SU-DHL-6 (cell line): Measurements from ENCODE around the gene RABL3.
"Not testable (repeated sequence)": the region's sequence is repeated elsewhere in the genome, so short reads cannot be mapped to it uniquely, and the experiment has no call there.

Experiments
- H2AFZ ChIP-seq: fragments of 200-600 bp; sonication (generic); 2 replicates; pipeline ENCODE4 v1.6.1; 2014; ENCODE audit warnings: low read depth, mild to moderate bottlenecking, moderate library complexity, mixed read lengths, antibody characterized with exemption, low read length; ENCODE audit not compliant: severe bottlenecking
- H3F3A ChIP-seq: fragments of 200-600 bp; shearing (Covaris generic); 2 replicates; pipeline ENCODE4 v1.6.0; 2016; ENCODE audit warnings: antibody characterized with exemption, mild to moderate bottlenecking; ENCODE audit not compliant: insufficient read depth
- H3K27ac ChIP-seq: fragments of 200-600 bp; sonication (generic); 2 replicates; pipeline ENCODE4 v1.5.1; 2016; ENCODE audit warnings: low read depth, mild to moderate bottlenecking, low read length, moderate library complexity, mixed read lengths
- H3K27me3 ChIP-seq: fragments of 200-600 bp; sonication (generic), shearing (Covaris generic); 2 replicates; pipeline ENCODE4 v1.6.0; 2014; ENCODE audit warnings: mild to moderate bottlenecking, low read length
- H3K36me3 ChIP-seq: fragments of 200-600 bp; sonication (generic); 2 replicates; pipeline ENCODE4 v1.6.1; 2014; ENCODE audit warnings: mild to moderate bottlenecking, low read length, mixed read lengths
- H3K4me2 ChIP-seq: fragments of 300-600, 200-600 bp; shearing (Covaris generic), sonication (generic); 2 replicates; pipeline ENCODE4 v1.6.0; 2014; ENCODE audit warnings: low read length, low read depth, mild to moderate bottlenecking; ENCODE audit not compliant: poor library complexity, severe bottlenecking
- H3K4me3 ChIP-seq: fragments of 200-600 bp; sonication (generic); 2 replicates; pipeline ENCODE4 v1.5.1; 2014; ENCODE audit warnings: antibody characterized with exemption, low read length, mild to moderate bottlenecking, mixed read lengths; ENCODE audit not compliant: insufficient read depth, poor library complexity, severe bottlenecking
- H3K79me2 ChIP-seq: fragments of 200-600 bp; sonication (generic); 2 replicates; pipeline ENCODE4 v1.6.1; 2014; ENCODE audit warnings: mild to moderate bottlenecking, low read length, moderate library complexity; ENCODE audit not compliant: insufficient read depth
- H3K9ac ChIP-seq: fragments of 200-600 bp; sonication (generic); 2 replicates; pipeline ENCODE4 v1.7.0; 2014; ENCODE audit warnings: mild to moderate bottlenecking, low read length
- H3K9me2 ChIP-seq: fragments of 200-600 bp; sonication (generic); replicated peaks from 2 replicates; pipeline ENCODE4 v1.6.1; 2014; ENCODE audit warnings: low read length; ENCODE audit not compliant: insufficient read depth
- H3K9me3 ChIP-seq: fragments of 200-600 bp; sonication (generic); 2 replicates; pipeline ENCODE4 v1.6.1; 2014; ENCODE audit warnings: low read length, mixed read lengths; ENCODE audit not compliant: insufficient read depth
- H4K20me1 ChIP-seq: fragments of 200-600 bp; sonication (generic); 2 replicates; pipeline ENCODE4 v1.6.1; 2014; ENCODE audit warnings: low read depth, mild to moderate bottlenecking, antibody characterized with exemption, low read length, moderate library complexity, mixed read lengths
- EZH2phosphoT487 ChIP-seq: fragments of 200-600 bp; sonication (generic), shearing (Covaris generic); conservative IDR thresholded peaks from 2 replicates; pipeline ENCODE4 v1.6.1; 2018; ENCODE audit warnings: mild to moderate bottlenecking, antibody characterized with exemption, low read length, moderate library complexity, mixed read lengths
- TF ChIP-seq, protein P1 (sequence below): fragments of 200-600 bp; sonication (generic); IDR thresholded peaks from one replicate; pipeline ENCODE4 v1.5.1; 2017; ENCODE audit warnings: antibody characterized with exemption, mild to moderate bottlenecking, low read length, moderate library complexity; ENCODE audit not compliant: insufficient read depth, poor library complexity, severe bottlenecking

Gene RABL3

DNA sequence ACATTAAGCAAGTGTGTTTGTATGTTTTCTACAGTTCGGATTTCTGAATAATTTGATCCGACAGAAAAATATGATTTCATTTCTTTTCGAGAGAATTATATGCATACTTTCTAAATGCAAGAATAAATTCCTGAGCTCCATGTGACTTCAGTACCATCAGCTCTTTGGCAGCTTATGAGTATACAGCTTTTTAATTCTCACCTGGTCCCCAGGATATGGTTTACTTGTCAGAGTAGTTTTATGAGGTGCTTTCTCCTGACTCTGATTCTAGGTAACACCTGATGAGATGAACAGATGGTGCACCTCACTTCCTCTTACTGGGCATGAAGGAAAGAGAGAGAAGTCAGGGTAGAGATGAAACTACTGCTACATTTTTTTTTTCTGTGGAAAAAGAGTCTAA lies 63.3 kb downstream of the RABL3 start:
- no peaks in the 10 kb centered on the region for H4K20me1 ChIP-seq
- no peaks in the 10 kb centered on the region for H3K9me2 ChIP-seq
- no peak overlapping the region for H3K4me2 ChIP-seq
- H3F3A ChIP-seq: no peaks in the 10 kb centered on the region
- H3K4me3 ChIP-seq: no peak overlapping the region
- no peak overlapping the region for H3K9ac ChIP-seq
- H3K79me2 ChIP-seq: no peaks in the 10 kb centered on the region
- no peaks in the 10 kb centered on the region for H3K36me3 ChIP-seq
- no peak overlapping the region for H2AFZ ChIP-seq
- H3K9me3 ChIP-seq: no peaks in the 10 kb centered on the region
- no peak overlapping the region for H3K27ac ChIP-seq
- no peaks in the 10 kb centered on the region for H3K27me3 ChIP-seq
- TF ChIP-seq, protein P1, sequence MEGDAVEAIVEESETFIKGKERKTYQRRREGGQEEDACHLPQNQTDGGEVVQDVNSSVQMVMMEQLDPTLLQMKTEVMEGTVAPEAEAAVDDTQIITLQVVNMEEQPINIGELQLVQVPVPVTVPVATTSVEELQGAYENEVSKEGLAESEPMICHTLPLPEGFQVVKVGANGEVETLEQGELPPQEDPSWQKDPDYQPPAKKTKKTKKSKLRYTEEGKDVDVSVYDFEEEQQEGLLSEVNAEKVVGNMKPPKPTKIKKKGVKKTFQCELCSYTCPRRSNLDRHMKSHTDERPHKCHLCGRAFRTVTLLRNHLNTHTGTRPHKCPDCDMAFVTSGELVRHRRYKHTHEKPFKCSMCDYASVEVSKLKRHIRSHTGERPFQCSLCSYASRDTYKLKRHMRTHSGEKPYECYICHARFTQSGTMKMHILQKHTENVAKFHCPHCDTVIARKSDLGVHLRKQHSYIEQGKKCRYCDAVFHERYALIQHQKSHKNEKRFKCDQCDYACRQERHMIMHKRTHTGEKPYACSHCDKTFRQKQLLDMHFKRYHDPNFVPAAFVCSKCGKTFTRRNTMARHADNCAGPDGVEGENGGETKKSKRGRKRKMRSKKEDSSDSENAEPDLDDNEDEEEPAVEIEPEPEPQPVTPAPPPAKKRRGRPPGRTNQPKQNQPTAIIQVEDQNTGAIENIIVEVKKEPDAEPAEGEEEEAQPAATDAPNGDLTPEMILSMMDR: no peak
- no peak for TF ChIP-seq EZH2phosphoT487

DNA sequence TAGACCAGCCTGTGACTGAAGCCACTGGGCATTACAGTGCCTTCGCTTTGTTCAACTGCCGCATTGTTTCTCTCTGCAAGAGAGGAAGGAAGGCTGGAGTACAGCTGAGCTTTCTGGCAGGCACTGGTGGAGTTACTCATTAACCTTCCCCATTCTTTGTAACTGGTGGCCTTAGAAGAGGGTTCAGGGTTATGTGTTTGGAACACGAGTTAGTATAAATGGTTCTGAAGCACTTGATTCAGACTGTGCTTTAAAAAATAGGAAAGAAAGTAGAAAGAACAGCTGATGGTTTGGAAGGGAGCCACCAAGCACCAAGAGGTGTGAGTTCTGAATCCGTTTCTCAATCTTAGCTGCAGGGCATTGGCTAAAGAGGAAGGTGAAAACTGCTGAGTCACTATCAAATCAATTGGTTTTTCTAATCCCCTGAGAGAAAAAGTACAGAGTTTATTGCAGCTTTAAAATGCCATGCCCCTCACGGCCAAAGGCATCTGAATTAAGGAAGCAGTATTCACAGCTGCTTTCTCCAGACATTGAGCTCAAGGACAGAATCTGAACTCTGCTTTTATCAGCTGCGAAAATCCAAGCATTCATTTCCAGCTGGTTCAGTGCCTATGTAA lies 63.9 kb downstream of the RABL3 start:
- no peaks in the 10 kb centered on the region for H4K20me1 ChIP-seq
- no peaks in the 10 kb centered on the region for H3K9me3 ChIP-seq
- H3K9me2 ChIP-seq: no peaks in the 10 kb centered on the region
- no peaks in the 10 kb centered on the region for H3K36me3 ChIP-seq
- H3K9ac ChIP-seq: no peak overlapping the region
- no peak overlapping the region for H2AFZ ChIP-seq
- H3F3A ChIP-seq: no peaks in the 10 kb centered on the region
- H3K4me2 ChIP-seq: no peak overlapping the region
- no peak for TF ChIP-seq EZH2phosphoT487
- TF ChIP-seq, protein P1: no peak
- H3K79me2 ChIP-seq: no peaks in the 10 kb centered on the region
- H3K27me3 ChIP-seq: no peaks in the 10 kb centered on the region
- H3K27ac ChIP-seq: no peak overlapping the region
- H3K4me3 ChIP-seq: no peak overlapping the region

DNA sequence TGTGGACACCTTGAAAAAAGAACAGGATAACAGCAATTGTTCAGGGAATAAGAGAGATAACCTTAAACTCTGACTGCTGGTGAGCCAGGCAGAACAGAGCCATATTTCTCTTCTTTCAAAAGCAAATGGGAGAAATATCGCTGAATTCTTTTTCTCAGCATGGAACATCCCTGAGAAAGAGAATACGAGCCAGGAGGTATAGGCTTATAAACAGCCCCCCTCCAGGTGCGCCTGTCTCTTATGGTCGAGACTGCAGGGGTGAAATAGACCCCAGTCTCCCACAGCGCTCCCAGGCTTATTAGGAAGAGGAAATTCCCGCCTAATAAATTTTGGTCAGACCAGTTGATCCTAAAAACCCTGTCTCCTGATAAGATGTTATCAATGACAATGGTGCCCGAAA lies 65.1 kb downstream of the RABL3 start:
- H3K36me3 ChIP-seq, H3K27me3 ChIP-seq, H3K4me3 ChIP-seq, H2AFZ ChIP-seq, H3K9me3 ChIP-seq, H3F3A ChIP-seq, H4K20me1 ChIP-seq, H3K9ac ChIP-seq, H3K79me2 ChIP-seq, H3K27ac ChIP-seq, H3K9me2 ChIP-seq, H3K4me2 ChIP-seq: not testable (repeated sequence)

DNA sequence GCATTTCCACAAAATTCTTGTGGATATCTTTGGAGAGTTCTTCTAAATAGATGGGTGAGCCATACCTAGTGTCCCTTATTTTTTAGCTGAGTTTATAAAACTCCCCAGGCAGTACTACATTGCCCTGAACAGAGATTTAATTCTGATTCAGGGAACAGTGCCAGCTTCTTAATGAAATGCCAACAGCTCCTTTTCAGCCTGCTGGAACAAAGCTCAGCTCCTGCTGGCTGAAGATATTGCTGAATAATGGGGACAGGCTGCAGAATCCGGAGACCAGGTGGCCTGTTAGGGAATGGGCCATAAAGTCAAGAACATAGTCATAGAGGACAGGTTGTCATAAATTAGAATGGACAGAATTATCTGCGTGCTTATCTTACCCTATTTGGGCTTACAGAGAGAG lies 69.2 kb downstream of the RABL3 start:
- Histone ChIP-seq H4K20me1 (no peaks in the 10 kb centered on the region), H3K4me2 (no peak overlapping the region), H3K9me2 (no peaks in the 10 kb centered on the region), H3K36me3 (no peaks in the 10 kb centered on the region), H2AFZ (no peak overlapping the region), H3K79me2 (no peaks in the 10 kb centered on the region), H3K27me3 (no peaks in the 10 kb centered on the region), H3K9me3 (no peaks in the 10 kb centered on the region), H3F3A (no peaks in the 10 kb centered on the region), H3K9ac (no peak overlapping the region), H3K27ac (no peak overlapping the region), H3K4me3 (no peak overlapping the region)
- TF ChIP-seq EZH2phosphoT487: no peak
- TF ChIP-seq, protein P1: no peak
